ENCODE measurements around the gene ACBD4.
"Not testable (repeated sequence)": the region's sequence is repeated elsewhere in the genome, so short reads cannot be mapped to it uniquely, and the experiment has no call there.

Gene ACBD4

DNA sequence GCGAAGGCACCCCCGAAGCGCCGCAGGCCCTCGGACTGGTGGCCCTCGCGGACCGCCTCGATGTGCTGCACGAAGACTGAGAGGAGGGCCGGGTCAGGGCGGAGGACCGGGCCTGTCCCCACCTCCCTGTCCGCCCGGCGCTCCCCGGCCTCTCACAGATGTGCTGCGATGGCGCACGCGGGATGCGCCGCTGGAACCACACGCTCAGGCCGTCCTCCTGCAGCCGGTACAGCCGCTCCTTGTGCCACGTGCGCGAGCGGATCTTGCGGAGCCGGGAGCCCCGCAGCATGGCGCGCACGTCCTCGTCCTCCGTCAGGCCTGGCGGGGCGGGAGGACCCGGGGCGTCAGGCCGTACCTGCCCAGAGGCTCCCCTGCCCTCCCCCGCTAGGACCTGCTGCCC lies 14.4 kb upstream of the ACBD4 start:
- no peak for DNase-seq

- no peak for DNase-seq
Measured at GRCh38 chr17:45123076-45123770, 12.3 kb upstream of the ACBD4 start.

- DNase-seq: no peak
Measured at GRCh38 chr17:45123930-45124796, 11.3 kb upstream of the ACBD4 start.

DNA sequence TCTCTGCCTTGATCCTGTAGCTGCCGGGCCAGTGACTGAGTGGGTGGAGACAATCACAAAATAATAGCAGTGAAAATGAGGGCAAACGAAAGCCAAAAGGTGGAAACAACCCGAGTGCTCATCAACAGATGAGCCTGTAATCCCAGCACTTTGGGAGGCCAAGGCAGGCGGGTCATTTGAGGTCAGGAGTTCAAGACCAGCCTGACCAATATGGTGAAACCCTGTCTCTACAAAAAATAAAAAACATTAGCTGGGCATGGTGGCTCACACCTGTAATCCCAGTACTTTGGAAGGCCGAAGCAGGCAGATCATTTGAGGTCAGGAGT lies 10.7 kb upstream of the ACBD4 start:
- DNase-seq: not testable (repeated sequence)

DNA sequence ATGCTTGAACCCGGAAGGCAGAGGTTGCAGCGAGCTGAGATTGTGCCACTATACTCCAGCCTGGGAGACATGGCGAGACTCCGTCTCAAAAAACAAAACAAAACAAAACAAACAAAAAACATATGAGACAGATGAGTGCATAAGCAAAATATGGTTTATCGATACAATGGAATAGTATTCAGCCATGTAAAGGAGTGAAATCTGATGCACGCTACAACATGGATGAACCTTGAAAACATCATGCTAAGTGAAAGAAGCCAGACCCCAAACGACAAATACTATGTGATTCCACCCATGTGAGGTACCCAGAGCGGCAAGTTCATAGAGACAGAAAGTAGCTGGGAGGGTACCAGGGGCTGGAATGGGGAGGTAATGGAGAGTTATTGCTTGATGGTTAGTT lies 10.0 kb upstream of the ACBD4 start:
- no peak for DNase-seq

GRCh38 chr17:45127207-45127547 lies 8.3 kb upstream of the ACBD4 start:
- DNase-seq: no peak

GRCh38 chr17:45127548-45128300 lies 7.8 kb upstream of the ACBD4 start:
- no peak for DNase-seq

DNA sequence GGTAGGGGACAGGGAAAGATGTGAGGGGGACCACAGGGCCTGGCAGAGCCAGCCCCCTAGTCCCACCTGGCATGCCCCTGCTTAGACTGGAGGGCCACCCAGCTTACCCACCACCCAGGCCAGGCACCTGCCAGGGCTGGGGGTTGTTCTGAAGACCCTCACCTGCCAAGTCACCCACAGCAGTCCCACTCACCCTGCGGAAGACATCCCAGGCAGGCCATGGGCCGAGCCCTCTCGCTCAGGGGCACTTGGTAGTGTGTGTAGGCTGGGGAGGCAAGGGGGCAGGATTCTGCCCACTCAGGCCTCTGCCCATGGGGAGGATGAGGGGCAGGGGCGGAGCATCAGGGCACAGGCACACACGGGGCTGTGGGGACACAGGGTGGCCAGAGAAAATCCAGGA lies 7.2 kb upstream of the ACBD4 start:
- DNase-seq: no peak

DNA sequence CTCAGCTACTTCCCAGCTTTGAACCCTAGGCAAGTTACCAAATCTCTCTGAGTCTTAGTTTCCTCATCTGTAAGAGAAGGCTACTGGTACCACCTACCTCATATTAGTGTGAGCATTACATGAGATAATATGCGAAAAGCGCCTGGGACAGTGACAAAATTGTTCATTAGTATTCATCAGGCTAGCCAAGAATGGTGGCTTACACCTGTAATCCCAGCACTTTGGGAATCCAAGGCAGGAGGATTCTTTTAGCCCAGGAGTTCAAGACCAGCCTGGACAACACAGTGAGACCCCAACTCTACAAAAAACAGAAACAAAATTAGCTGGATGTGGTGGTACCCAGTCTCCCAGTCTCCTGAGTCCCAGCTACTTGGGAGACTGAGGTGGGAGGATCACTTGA lies 6.5 kb upstream of the ACBD4 start:
- no peak for DNase-seq

DNA sequence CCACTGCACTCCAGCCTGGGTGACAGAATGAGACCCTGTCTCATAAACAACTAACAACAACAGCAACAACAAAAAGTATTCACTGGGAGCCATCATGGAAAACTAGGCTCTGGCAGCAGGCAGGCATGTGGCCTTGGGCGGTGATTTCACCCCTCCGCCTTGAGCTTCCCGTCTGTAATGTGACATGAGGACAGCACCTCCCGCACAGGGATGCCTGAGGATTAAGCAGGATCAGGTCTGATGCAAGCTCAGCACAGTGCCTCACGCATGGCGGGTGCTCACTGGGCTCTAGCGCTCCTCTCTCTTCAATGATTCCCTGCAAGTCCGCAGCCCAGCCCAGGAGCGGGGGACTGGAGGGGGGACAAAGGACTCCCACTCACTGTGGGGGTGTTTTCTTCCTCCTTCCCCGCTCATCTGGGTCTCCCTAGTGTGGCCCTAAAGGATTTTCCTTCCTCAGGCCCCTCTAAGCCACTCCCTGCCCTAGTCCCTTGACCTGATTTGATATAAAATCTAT lies 6.0 kb upstream of the ACBD4 start:
- no peak for DNase-seq

DNA sequence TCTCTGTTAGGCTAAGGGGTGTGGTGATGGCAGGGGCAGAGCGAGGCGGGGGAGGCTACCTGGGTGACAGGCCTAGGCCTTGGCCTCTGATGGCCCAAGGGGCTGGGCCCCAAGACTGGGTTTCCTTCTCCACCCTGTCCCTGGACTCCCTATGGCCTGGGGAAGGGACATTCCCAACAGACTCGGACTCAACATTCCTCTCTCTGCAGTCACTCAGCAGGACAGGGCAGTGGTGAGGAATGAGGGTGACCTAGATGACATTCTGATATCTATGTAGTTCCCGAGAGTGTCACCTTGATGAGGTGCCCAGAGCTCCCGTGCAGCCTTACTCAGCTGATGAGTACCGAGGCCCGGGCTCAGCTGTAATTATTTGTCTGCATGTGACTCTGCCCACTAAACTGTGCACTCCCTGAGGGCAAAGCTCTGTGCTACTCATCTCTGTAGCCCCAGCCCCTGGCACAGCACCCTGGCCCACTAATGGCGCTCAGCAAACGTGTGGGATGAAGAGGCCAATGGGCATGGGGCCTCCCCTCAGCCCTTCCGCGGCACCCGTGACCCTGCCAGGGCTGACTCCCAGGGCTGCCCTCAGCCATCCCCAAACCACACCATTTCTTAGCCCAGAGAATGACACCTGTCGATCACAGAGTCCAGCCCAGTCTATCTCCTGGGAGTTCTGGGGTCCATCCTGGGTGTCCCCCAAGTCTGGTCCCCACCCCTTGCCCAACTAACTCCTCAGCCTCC lies 5.4 kb upstream of the ACBD4 start:
- no peak for DNase-seq

GRCh38 chr17:45130681-45131615 lies 4.5 kb upstream of the ACBD4 start:
- no peak for DNase-seq

GRCh38 chr17:45131616-45132319 lies 3.7 kb upstream of the ACBD4 start:
- peak; percentile 90 for DNase-seq

- DNase-seq: no peak
Measured at GRCh38 chr17:45132320-45132571, 3.2 kb upstream of the ACBD4 start, which contains the start of gene PLCD3. Gene PLCD3 (minus strand): TSS chr17:45132515. CDS start chr17:45132410, 105 bp downstream.

DNA sequence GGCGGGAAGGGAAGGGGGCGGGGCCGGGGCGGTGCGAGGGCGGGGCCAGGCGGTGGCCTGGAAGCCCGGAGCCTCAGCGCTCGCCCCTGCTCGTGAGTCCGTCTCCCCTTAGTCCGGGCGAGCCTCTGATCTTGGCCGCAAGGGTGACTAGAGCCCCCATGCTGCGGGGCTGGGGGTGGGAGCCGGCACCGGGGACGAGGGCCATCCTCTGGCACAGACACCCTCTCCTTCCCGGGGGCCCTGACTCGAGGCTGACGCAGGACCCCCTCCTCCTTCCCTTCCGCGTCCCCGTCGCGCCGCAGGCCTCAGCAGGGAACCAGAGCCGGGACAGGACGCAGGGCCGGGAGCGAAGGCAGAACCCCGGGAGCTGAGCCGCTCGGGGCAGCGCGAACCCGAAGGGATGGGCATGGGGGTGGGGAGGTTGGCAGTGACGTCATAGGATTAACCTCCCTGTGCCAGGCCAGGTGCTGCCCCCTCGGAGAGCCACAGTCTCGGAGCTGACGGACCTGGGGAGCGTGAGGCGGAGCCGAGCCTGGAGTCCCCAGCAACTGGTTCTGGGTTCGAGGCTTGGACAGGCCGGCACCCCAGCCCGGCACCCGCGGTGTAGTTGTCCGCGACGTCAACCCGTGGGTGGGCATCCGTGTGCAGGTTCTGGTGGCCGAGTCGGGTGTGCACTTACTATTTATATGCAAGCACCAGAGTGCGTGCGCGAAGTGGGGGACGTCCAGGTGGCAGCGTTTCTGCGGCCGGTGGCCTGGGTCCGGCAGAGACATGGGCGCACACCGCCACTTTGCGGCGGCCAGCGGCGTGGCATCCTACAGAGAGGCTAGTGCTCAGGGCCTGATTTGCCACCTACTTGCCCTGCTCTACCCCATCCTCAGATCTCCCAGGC lies 2.7 kb upstream of the ACBD4 start:
- peak; percentile 87 for DNase-seq

GRCh38 chr17:45135978-45136791 lies 698 bp downstream of the ACBD4 start:
- peak; percentile 62 for DNase-seq

- DNase-seq: no peak
Measured at GRCh38 chr17:45136846-45137560, 1.5 kb downstream of the ACBD4 start.

DNA sequence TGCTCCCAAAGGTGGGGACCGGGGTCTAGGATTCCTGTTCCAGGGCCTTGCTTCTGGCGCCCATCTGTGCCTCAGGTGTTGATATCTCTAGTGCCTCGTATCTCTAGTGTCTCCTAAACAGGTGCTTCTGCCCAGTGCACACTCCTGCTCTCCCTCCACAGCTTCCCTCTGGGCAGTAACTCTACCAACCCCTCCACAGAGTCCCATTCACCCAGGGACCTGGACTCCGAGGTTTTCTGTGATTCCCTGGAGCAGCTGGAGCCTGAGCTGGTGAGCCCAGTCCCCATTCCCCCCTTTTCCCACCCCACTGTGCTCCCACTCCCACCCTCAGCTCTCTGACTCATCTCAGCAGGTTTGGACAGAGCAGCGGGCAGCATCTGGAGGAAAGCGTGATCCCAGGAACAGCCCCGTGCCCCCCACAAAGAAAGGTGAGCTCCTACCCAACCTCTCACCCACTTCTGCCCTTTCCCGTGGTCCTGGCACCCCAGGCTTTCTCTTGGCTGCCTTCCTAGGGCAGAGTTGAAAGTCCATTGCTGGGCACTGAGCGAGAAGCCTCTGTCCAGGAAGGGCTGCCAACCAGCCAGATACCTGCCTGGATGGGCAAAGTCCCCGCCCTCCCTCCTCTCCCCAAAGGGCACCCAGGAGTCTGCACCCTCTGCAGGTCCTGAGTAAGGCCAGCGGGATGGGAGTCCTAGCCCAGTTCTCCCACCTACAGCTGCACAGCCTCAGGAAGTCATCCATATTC lies 2.2 kb downstream of the ACBD4 start:
- DNase-seq: no peak

Measured in activated CD8-positive, alpha-beta memory T cell treated with anti-CD3 and anti-CD28 coated beads, Interleukin-2, amount 50 U/mL, for 48 hours (primary cell).